GM12891 (cell line): ENCODE data around the gene PCSK5.

Experiments used
- PAX5 ChIP-seq: IDR thresholded peaks from 2 replicates; pipeline ENCODE4 v1.6.1; 2011; ENCODE audit warnings: low read length, moderate library complexity, mild to moderate bottlenecking; ENCODE audit not compliant: insufficient read depth, severe bottlenecking
- POLR2A ChIP-seq: IDR thresholded peaks from 2 replicates; pipeline ENCODE4 v1.6.1; 2011; ENCODE audit warnings: low read depth, low read length, control low read depth
- POLR2AphosphoS5 ChIP-seq: IDR thresholded peaks from 2 replicates; pipeline ENCODE4 v1.6.1; 2011; ENCODE audit warnings: low read depth, low read length, control low read depth
- TAF1 ChIP-seq: IDR thresholded peaks from 2 replicates; pipeline ENCODE4 v1.6.1; 2011; ENCODE audit warnings: low read depth, low read length, control low read depth

GRCh38 chr9:75965231-75965630 lies 74.8 kb downstream of the PCSK5 start:
- TF ChIP-seq POLR2A (no peak), TAF1 (no peak), PAX5 (no peak), POLR2AphosphoS5 (no peak)
